SK-N-SH (cell line): Measurements from ENCODE around the gene LRMDA. TPM values are rescaled to one million over a fixed set of nuclear protein-coding genes. Genes with fewer than 3 reads are reported as not detected.
A peak's percentile ranks its signal among the peaks of the same experiment; 100 is the strongest.

ENCODE experiments used
- CTCF ChIA-PET: fragments of 300-600, 350-600 bp; formaldehyde crosslinking; extraction: SDS; loops from one replicate; lab custom pipeline; 2021; lab: Yijun Ruan, JAX
- POLR2A ChIA-PET: fragments of 350-600 bp; sonication (Branson Sonifier 250); formaldehyde crosslinking; extraction: SDS; loops from one replicate; lab custom pipeline; 2020; ENCODE audit warnings: antibody characterized with exemption, inconsistent platforms; lab: Yijun Ruan, JAX
- DNase-seq: peaks from one replicate; pipeline ENCODE4 v3.0.0; 2012
- H2AFZ ChIP-seq: fragments of 200-600 bp; sonication (generic); 2 replicates; pipeline ENCODE4 v1.8.1; 2016; ENCODE audit warnings: antibody characterized with exemption, mild to moderate bottlenecking, low read depth
- H3F3A ChIP-seq: fragments of 200-600 bp; sonication (generic); replicated peaks from 2 replicates; pipeline ENCODE3; 2016; ENCODE audit warnings: antibody characterized with exemption, mild to moderate bottlenecking; ENCODE audit not compliant: insufficient read depth
- H3K27ac ChIP-seq, 2 experiments: fragments of 200-500 bp in 1 of 2; fragments of 200-600 bp in 1 of 2; sonication (Bioruptor generic) in 1 of 2; sonication (generic), shearing (Covaris generic) in 1 of 2; 2 replicates each; pipeline versions ENCODE4 v1.5.1 to v1.6.1; 2014 to 2016; ENCODE audit warnings: low read depth in 2 of 2, inconsistent platforms in 1 of 2, low read length in 1 of 2, mild to moderate bottlenecking in 1 of 2, mixed read lengths in 1 of 2
- H3K27me3 ChIP-seq: fragments of 200-600 bp; sonication (generic), shearing (Covaris generic); 2 replicates; pipeline ENCODE4 v1.6.1; 2016; ENCODE audit warnings: mixed run types; ENCODE audit not compliant: insufficient read depth
- H3K36me3 ChIP-seq, 2 experiments: fragments of 200-500 bp in 1 of 2; fragments of 200-600 bp in 1 of 2; sonication (Bioruptor generic) in 1 of 2; sonication (generic) in 1 of 2; replicated peaks in 1 of 2; 2 replicates each; pipeline versions ENCODE3 to v1.5.1; 2014 to 2016; ENCODE audit warnings: low read length in 1 of 2, mild to moderate bottlenecking in 1 of 2; ENCODE audit not compliant: insufficient read depth in 2 of 2, control insufficient read depth in 1 of 2
- H3K4me1 ChIP-seq, 2 experiments: fragments of 200-500 bp in 1 of 2; fragments of 200-600 bp in 1 of 2; sonication (Bioruptor generic) in 1 of 2; sonication (generic), shearing (Covaris generic) in 1 of 2; 2 replicates each; pipeline versions ENCODE4 v1.5.1 to v1.6.1; 2014 to 2016; ENCODE audit warnings: low read depth in 1 of 2, low read length in 1 of 2, mixed run types in 1 of 2; ENCODE audit not compliant: insufficient read depth in 2 of 2, control insufficient read depth in 1 of 2
- H3K4me2 ChIP-seq: fragments of 200-600 bp; sonication (generic), shearing (Covaris generic); 2 replicates; pipeline ENCODE4 v1.6.1; 2017; ENCODE audit warnings: mixed run types
- H3K4me3 ChIP-seq, 2 experiments: fragments of 200-500 bp in 1 of 2; fragments of 200-600 bp in 1 of 2; sonication (Bioruptor generic) in 1 of 2; sonication (generic), shearing (Covaris generic) in 1 of 2; 2 replicates each; pipeline versions ENCODE4 v1.5.1 to v1.8.1; 2014 to 2016; ENCODE audit warnings: low read depth in 2 of 2, inconsistent platforms in 1 of 2, low read length in 1 of 2, mild to moderate bottlenecking in 1 of 2, mixed read lengths in 1 of 2, moderate library complexity in 1 of 2
- H3K79me2 ChIP-seq: fragments of 200-600 bp; sonication (generic); 2 replicates; pipeline ENCODE4 v1.8.1; 2017; ENCODE audit warnings: mild to moderate bottlenecking; ENCODE audit not compliant: insufficient read depth
- H3K9ac ChIP-seq: fragments of 200-600 bp; sonication (generic); 2 replicates; pipeline ENCODE4 v1.6.1; 2017; ENCODE audit warnings: mixed run types
- H3K9me2 ChIP-seq: fragments of 200-600 bp; sonication (generic); 2 replicates; pipeline ENCODE4 v1.6.1; 2017; ENCODE audit warnings: mixed run types
- H3K9me3 ChIP-seq: fragments of 200-600 bp; sonication (generic); 2 replicates; pipeline ENCODE4 v1.6.1; 2017; ENCODE audit warnings: mixed run types, mild to moderate bottlenecking, moderate library complexity
- H4K20me1 ChIP-seq: fragments of 200-600 bp; sonication (generic); 2 replicates; pipeline ENCODE4 v1.6.1; 2017; ENCODE audit warnings: mild to moderate bottlenecking, mixed run types; ENCODE audit not compliant: insufficient read depth
- CTCF ChIP-seq: fragments of 200-600 bp; sonication (generic); IDR thresholded peaks from 2 replicates; pipeline ENCODE4 v1.6.1; 2017; ENCODE audit warnings: antibody characterized with exemption, mild to moderate bottlenecking, moderate library complexity
- ELF1 ChIP-seq: IDR thresholded peaks from 2 replicates; pipeline ENCODE4 v1.4.0; 2012
- EP300 ChIP-seq, 2 experiments: IDR thresholded peaks; 2 replicates each; pipeline versions ENCODE4 v1.4.0 to v1.6.1; 2012; ENCODE audit warnings: borderline replicate concordance in 1 of 2, low read depth in 1 of 2, low read length in 1 of 2
- FOSL2 ChIP-seq: IDR thresholded peaks from 2 replicates; pipeline ENCODE4 v1.4.0; 2012; ENCODE audit warnings: low read depth, mild to moderate bottlenecking, moderate library complexity, borderline replicate concordance
- FOXJ3 ChIP-seq: sonication (generic); formaldehyde crosslinking; IDR thresholded peaks from 2 replicates; pipeline ENCODE4 v1.5.1; 2020; ENCODE audit warnings: mild to moderate bottlenecking, missing genetic modification reagents
- GABPA ChIP-seq: IDR thresholded peaks from 2 replicates; pipeline ENCODE4 v1.4.0; 2012; ENCODE audit warnings: low read depth, mild to moderate bottlenecking
- MAX ChIP-seq: IDR thresholded peaks from 2 replicates; pipeline ENCODE4 v1.4.0; 2012; ENCODE audit warnings: low read depth
- MEF2A ChIP-seq: IDR thresholded peaks from 2 replicates; pipeline ENCODE4 v1.4.0; 2012; ENCODE audit warnings: low read depth, borderline replicate concordance
- NFIC ChIP-seq: IDR thresholded peaks from 2 replicates; pipeline ENCODE4 v1.4.0; 2012; ENCODE audit warnings: borderline replicate concordance
- NRF1 ChIP-seq: IDR thresholded peaks from 2 replicates; pipeline ENCODE4 v1.6.1; 2012; ENCODE audit warnings: low read depth, mild to moderate bottlenecking, low read length
- PBX3 ChIP-seq: IDR thresholded peaks from 2 replicates; pipeline ENCODE4; 2012
- RCOR1 ChIP-seq: fragments of 150-350 bp; IDR thresholded peaks from 2 replicates; pipeline ENCODE4 v1.6.1; 2017; ENCODE audit warnings: antibody characterized with exemption, low read length
- RFX5 ChIP-seq: IDR thresholded peaks from 2 replicates; pipeline ENCODE4 v1.6.1; 2012; ENCODE audit warnings: mild to moderate bottlenecking, improper control_type of control experiment, low read length
- RXRA ChIP-seq: IDR thresholded peaks from 2 replicates; pipeline ENCODE4 v1.4.0; 2012; ENCODE audit warnings: low read depth, mild to moderate bottlenecking, borderline replicate concordance
- SIN3A ChIP-seq: IDR thresholded peaks from 2 replicates; pipeline ENCODE4 v1.6.1; 2012; ENCODE audit warnings: low read depth, mild to moderate bottlenecking, low read length, moderate library complexity, borderline replicate concordance
- TAF1 ChIP-seq: IDR thresholded peaks from 2 replicates; pipeline ENCODE4 v1.6.1; 2012; ENCODE audit warnings: low read depth, mild to moderate bottlenecking, low read length, moderate library complexity, borderline replicate concordance
- TCF12 ChIP-seq: IDR thresholded peaks from 2 replicates; pipeline ENCODE4 v1.4.0; 2012
- TEAD4 ChIP-seq: IDR thresholded peaks from 2 replicates; pipeline ENCODE4 v1.4.0; 2012; ENCODE audit warnings: mild to moderate bottlenecking, borderline replicate concordance; ENCODE audit not compliant: insufficient read depth
- YY1 ChIP-seq: IDR thresholded peaks from 2 replicates; pipeline ENCODE4 v1.4.0; 2012; ENCODE audit warnings: low read depth, mild to moderate bottlenecking
- WGBS: methylation state at CpG from one replicate; pipeline ENCODE4 v1.1.6; 2017; ENCODE audit warnings: low lambda C conversion rate; 5-methylcytosine and 5-hydroxymethylcytosine counted together
- polyA plus RNA-seq, 3 experiments: library from polyadenylated mRNA; depleted of rRNA; stranded (reverse); fragments of >200 nt; gene quantifications; 2 replicates each; pipeline ENCODE4 v1.2.3, GENCODE V29; 2012
- TF ChIP-seq, protein P1 (sequence below): IDR thresholded peaks from 2 replicates; pipeline ENCODE4 v1.4.0; 2012; ENCODE audit warnings: low read depth, borderline replicate concordance

Gene LRMDA
- polyA plus RNA-seq, 1 of the 3 experiments (the other 2 are of a cell fraction): 0.95 TPM

DNA sequence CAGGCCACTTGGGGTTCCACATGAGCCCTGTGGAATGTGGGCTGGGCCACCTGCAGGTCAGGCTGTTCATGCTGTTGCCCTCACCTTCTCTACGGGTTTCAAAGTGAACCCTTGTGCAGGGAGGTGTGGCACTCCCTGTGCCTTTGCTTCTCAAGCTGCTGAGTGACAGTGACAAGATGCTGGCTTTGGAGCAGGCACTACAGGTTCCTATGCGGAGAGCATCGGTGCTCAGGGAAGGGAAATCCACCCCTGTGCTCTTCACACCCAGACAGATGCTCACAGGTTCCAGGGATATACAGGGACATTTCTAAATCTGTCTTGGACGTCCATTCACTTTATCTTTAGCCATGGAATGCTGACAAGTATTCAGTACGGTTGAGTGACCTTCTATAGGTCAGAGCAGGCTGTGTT is 1005.0 kb downstream of the LRMDA start:
- no peak for DNase-seq
- H2AFZ ChIP-seq: no peak overlapping the region
- H3K4me3 ChIP-seq: no peak overlapping the region
- CTCF ChIA-PET: no interaction called here
- 95% methylated on average over 2 of the region's 5 CpGs for WGBS
- no peaks in the 10 kb centered on the region for H3K9me2 ChIP-seq
- H3K27me3 ChIP-seq: no peaks in the 10 kb centered on the region
- TF ChIP-seq PBX3 (no peak), RFX5 (no peak), EP300 (IDR thresholded peaks at IDR 0.05; ENCODE audit: borderline replicate concordance in 1 of 2, low read depth in 1 of 2, low read length in 1 of 2) (no peak), GABPA (no peak), FOXJ3 (no peak), TCF12 (no peak), TAF1 (no peak), FOSL2 (no peak), RCOR1 (no peak), RXRA (no peak), ELF1 (no peak), CTCF (no peak), TEAD4 (no peak), MAX (no peak), NRF1 (no peak), MEF2A (no peak), SIN3A (no peak), YY1 (no peak), NFIC (no peak)
- TF ChIP-seq, protein P1, sequence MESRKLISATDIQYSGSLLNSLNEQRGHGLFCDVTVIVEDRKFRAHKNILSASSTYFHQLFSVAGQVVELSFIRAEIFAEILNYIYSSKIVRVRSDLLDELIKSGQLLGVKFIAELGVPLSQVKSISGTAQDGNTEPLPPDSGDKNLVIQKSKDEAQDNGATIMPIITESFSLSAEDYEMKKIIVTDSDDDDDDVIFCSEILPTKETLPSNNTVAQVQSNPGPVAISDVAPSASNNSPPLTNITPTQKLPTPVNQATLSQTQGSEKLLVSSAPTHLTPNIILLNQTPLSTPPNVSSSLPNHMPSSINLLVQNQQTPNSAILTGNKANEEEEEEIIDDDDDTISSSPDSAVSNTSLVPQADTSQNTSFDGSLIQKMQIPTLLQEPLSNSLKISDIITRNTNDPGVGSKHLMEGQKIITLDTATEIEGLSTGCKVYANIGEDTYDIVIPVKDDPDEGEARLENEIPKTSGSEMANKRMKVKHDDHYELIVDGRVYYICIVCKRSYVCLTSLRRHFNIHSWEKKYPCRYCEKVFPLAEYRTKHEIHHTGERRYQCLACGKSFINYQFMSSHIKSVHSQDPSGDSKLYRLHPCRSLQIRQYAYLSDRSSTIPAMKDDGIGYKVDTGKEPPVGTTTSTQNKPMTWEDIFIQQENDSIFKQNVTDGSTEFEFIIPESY: no peak
- no peaks in the 10 kb centered on the region for H3K9me3 ChIP-seq
- POLR2A ChIA-PET: no interaction called here
- H3K4me1 ChIP-seq: peaks cover 14 to 19% of the 10 kb centered on the region in 2 experiments
- H3K36me3 ChIP-seq: no peaks in the 10 kb centered on the region
- no peak overlapping the region for H3K9ac ChIP-seq
- no peaks in the 10 kb centered on the region for H3K79me2 ChIP-seq
- H3K27ac ChIP-seq: peak overlapping the region in 1 of 2 experiments; percentile 64; a peak in 1 of 4 replicates
- no peak overlapping the region for H3K4me2 ChIP-seq
- peaks cover 5% of the 10 kb centered on the region for H3F3A ChIP-seq
- H4K20me1 ChIP-seq: no peaks in the 10 kb centered on the region
